ENCODE results near the gene PANK4.

- TF ChIP-seq EZH2 (IDR thresholded peaks at IDR 0.05) (no peak), POLR2AphosphoS5 (IDR thresholded peaks at IDR 0.05; ENCODE audit: borderline replicate concordance, low read depth, low read length) (no peak), FOXP2 (optimal IDR thresholded peaks at IDR 0.05; ENCODE audit: control extremely low read depth, extremely low read length, insufficient read depth) (no peak)
Observed at GRCh38 chr1:2474933-2475371, 51.4 kb downstream of the PANK4 start.
